Left lung (tissue), 10 donors: ENCODE data around the gene PLEKHG4B. TPM values are rescaled to one million over a fixed set of nuclear protein-coding genes. Genes with fewer than 3 reads are reported as not detected.
"Not testable (repeated sequence)": the region's sequence is repeated elsewhere in the genome, so short reads cannot be mapped to it uniquely, and the experiment has no call there.

Source experiments
- ATAC-seq: fragments of 200-7000 bp; cut with Tn5 transposase; one replicate; pipeline ENCODE4 v1.9.1; 2020; ENCODE audit warnings: moderate library complexity
- DNase-seq, 4 donors: peaks; one replicate each; pipeline ENCODE4 v3.0.0-alpha.2; 2013 to 2020
- H3K27ac ChIP-seq, 2 donors: fragments of 200-600 bp; sonication (generic) in 1 of 2; one replicate each; pipeline versions ENCODE4 v1.5.0 to v1.8.0; 2020 to 2021
- H3K27me3 ChIP-seq, 2 donors: fragments of 200-600 bp; sonication (generic) in 1 of 2; one replicate each; pipeline versions ENCODE4 v1.5.0 to v1.8.0; 2020 to 2021
- H3K36me3 ChIP-seq, 2 donors: fragments of 200-600 bp; sonication (generic) in 1 of 2; one replicate each; pipeline versions ENCODE4 v1.5.0 to v1.8.0; 2020 to 2021
- H3K4me1 ChIP-seq, 2 donors: fragments of 200-600 bp; one replicate each; pipeline ENCODE4 v1.8.0; 2021
- H3K4me3 ChIP-seq, 2 donors: fragments of 200-600 bp; sonication (generic) in 1 of 2; one replicate each; pipeline versions ENCODE4 v1.5.0 to v1.8.0; 2020 to 2021; ENCODE audit warnings: mild to moderate bottlenecking in 1 of 2
- H3K9me3 ChIP-seq, 2 donors: fragments of 200-600 bp; sonication (generic) in 1 of 2; one replicate each; pipeline versions ENCODE4 v1.5.0 to v1.8.0; 2020 to 2021
- CTCF ChIP-seq, 2 donors: fragments of 200-600 bp; sonication (generic) in 1 of 2; IDR thresholded peaks; one replicate each; pipeline versions ENCODE4 v1.5.0 to v1.8.0; 2021; ENCODE audit warnings: antibody characterized with exemption in 2 of 2
- intact Hi-C, 2 donors: fragments of 100-400 bp; cut with DNase I; formaldehyde crosslinking; loops; one replicate each; pipeline versions ENCODE4 v1.11.2 to v1.14.2; 2022
- polyA plus RNA-seq, 6 donors: library from polyadenylated mRNA; unstranded; fragments of 120-200 nt; gene quantifications; one replicate each; pipeline ENCODE4 v1.2.1, GENCODE V29; 2013; ENCODE audit not compliant: insufficient read length in 6 of 6
- total RNA-seq, 2 donors: library from RNA; stranded (reverse); fragmentation: NEBNext Ultra II Directional; extraction: Animal tissue kit (Norgen Biotek cat#: 25700); gene quantifications; one replicate each; pipeline ENCODE4 v1.2.1, GENCODE V29; 2021
- donor health status: DM: no; HTN: yes; CAD: no.
- donor health status: DM: no; HTN: no; CAD: no.

The PLEKHG4B gene
- total and polyA plus RNA-seq, 8 donors = 1.2 to 19.5 (median 15.5) TPM

GRCh38 chr5:164244-164643, 72.3 kb downstream of the PLEKHG4B start:
- H3K9me3 ChIP-seq = no peaks in the 10 kb centered on the region
- no peak for DNase-seq
- H3K4me1 ChIP-seq = peaks cover 0 to 3% of the 10 kb centered on the region in 2 donors
- no peak overlapping the region for H3K27ac ChIP-seq
- no peak overlapping the region for H3K4me3 ChIP-seq
- peaks cover 0 to 6% of the 10 kb centered on the region in 2 donors for H3K27me3 ChIP-seq
- H3K36me3 ChIP-seq = no peaks in the 10 kb centered on the region
- intact Hi-C loops = no loop called here
- no peak for ATAC-seq
- no peak for TF ChIP-seq CTCF (IDR thresholded peaks at IDR 0.05)

- not testable (repeated sequence) for H3K4me1 ChIP-seq, ATAC-seq
These were observed 72.8 kb downstream of the PLEKHG4B start for GRCh38 chr5:164783-165182.

GRCh38 chr5:166441-167372, 74.7 kb downstream of the PLEKHG4B start:
- no peaks in the 10 kb centered on the region for H3K27me3 ChIP-seq
- ATAC-seq = no peak
- no peak overlapping the region for H3K4me3 ChIP-seq
- DNase-seq = no peak
- no peaks in the 10 kb centered on the region for H3K36me3 ChIP-seq
- intact Hi-C loops = no loop called here
- no peak overlapping the region for H3K27ac ChIP-seq
- H3K4me1 ChIP-seq = peaks cover 0 to 3% of the 10 kb centered on the region in 2 donors
- no peak for TF ChIP-seq CTCF (IDR thresholded peaks at IDR 0.05)
- no peaks in the 10 kb centered on the region for H3K9me3 ChIP-seq

More at GRCh38 chr5:164783-165182, 72.8 kb downstream of the PLEKHG4B start:
- DNase-seq, intact Hi-C loops, H3K36me3 ChIP-seq, H3K27ac ChIP-seq, H3K4me3 ChIP-seq, H3K27me3 ChIP-seq, H3K9me3 ChIP-seq: not testable (repeated sequence)

- intact Hi-C loops = no loop called here
- ATAC-seq = no peak
- no peak overlapping the region for H3K27ac ChIP-seq
- peak in 1 of 4 donors; percentile 73 for DNase-seq
- H3K4me1 ChIP-seq = peaks cover 0 to 3% of the 10 kb centered on the region in 2 donors
- TF ChIP-seq CTCF (IDR thresholded peaks at IDR 0.05) = no peak
- H3K27me3 ChIP-seq = no peaks in the 10 kb centered on the region
- no peaks in the 10 kb centered on the region for H3K9me3 ChIP-seq
- H3K36me3 ChIP-seq = no peaks in the 10 kb centered on the region
- H3K4me3 ChIP-seq = no peak overlapping the region
These were observed 75.5 kb downstream of the PLEKHG4B start for GRCh38 chr5:167511-167910.

- TF ChIP-seq CTCF (IDR thresholded peaks at IDR 0.05) = no peak
- ATAC-seq (no peak), DNase-seq (peak in 1 of 4 donors; percentile 24)
- H3K36me3 ChIP-seq = no peaks in the 10 kb centered on the region
- H3K4me3 ChIP-seq = no peak overlapping the region
- no peak overlapping the region for H3K27ac ChIP-seq
- no peaks in the 10 kb centered on the region for H3K9me3 ChIP-seq
- H3K27me3 ChIP-seq = no peaks in the 10 kb centered on the region
- intact Hi-C loops = no loop called here
- H3K4me1 ChIP-seq = peaks cover 0 to 3% of the 10 kb centered on the region in 2 donors
These were observed 76.2 kb downstream of the PLEKHG4B start for GRCh38 chr5:167982-168660.
